A549 treated with GW870086 at 1 μM for 4 hours (cell line): ENCODE data around the gene ZNF850. TPM values are rescaled to one million over a fixed set of nuclear protein-coding genes. Genes with fewer than 3 reads are reported as not detected.

Source experiments
- total RNA-seq: library from RNA; stranded (reverse); fragments of 200-300 nt; extraction: Qiagen RNA extraction; gene quantifications from 5 replicates; pipeline ENCODE4 v1.2.3, GENCODE V29; 2022; ENCODE audit warnings: low read depth

ZNF850 gene
- 0.27 to 1.0 TPM (median 0.47 TPM) in 5 replicates for total RNA-seq

DNA sequence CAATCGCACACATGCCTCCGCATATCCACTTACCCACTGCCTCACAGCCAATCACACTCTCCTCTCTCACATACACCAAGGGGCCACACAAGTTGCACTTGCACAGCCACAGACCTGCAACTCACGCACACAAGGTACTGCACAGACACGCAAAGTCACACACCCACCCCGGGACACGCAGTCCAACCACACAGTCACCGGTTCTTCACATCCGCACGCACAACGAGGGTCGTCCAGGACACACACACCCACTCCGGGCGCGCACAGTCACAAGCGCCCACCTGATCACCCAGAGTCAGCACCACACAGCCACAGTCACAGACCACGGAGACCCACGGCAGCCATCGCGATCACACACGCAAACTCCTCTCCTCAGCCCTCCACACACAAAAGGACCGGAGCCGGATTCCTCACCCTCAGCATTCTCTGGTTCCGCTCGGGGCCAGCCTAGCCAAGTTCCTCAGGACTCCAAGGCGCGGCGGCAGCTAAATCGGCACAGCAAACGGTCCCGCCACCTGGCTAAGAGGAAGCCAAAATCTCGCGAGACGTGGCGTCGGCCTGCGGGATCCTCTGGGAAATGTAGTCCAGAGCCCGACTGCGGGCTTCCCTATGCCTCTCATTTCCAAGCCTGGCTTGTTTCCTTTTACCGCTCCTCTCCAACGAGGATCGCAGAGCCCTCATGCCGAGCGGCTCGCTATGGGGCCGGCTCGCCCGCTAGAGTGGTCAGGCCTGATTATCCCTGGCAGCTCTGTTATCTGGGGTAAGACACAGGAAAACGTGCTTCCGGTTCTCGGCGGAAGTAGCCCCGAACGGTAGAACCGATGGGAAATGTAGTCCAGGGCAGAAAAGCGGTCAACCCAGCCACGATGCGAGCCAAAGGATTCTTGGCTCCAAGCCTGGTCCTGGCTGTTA is at the start of gene ZNF850:
ZNF850 (minus strand) TSS at position 497 of the 912 bp plus-strand sequence. CDS start 10,201 bp downstream, outside the sequence.

DNA sequence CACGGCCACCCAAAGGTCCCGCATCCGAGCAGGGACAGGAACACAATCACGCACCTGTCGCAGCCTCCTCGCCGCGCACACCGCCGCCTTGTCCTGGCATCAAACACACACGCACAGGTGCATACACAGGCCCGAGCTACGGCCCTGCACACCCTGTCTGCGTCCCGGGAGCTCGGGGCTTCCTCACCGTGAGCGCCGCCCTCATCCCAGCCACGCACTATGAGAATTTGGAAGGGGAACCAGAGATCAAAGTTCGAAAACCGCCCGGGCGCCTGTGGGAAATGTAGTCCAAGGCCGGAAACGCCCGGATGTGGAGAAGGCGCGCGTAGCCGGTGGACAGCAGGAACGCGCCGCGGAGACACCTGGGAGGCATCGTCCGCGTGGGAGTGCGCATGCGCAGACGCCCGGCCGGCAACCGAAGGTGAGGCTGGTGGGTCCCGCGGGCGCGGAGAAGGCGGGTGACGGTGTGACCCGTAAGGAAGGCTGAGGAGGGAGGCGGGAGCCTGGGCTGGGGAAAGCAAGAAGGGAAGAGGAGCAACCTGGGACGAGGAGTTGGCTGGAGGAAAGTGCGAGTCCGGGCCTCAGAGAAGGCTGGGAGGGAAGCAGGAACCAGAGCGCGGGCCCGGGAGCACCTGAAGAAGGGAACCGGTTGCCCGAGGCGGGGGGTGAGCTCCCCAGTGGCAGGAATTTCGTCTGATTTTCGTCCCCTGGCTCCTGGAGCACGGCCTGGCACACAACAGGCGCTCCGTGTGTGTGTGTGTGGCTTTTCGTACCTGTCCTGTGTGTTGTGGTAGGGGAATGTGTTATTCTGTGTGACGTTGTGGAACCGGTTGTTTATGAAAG is 85.2 kb downstream of the ZNF850 start, which contains the start of gene ZNF567:
ZNF567 (plus strand) TSS at position 399 of the 843 bp plus-strand sequence. CDS start 7,256 bp downstream, outside the sequence.

Other genes with a start within 250 kb of the ZNF850 start
- 6.3 to 14.2 TPM (median 8.1 TPM) in 5 replicates for gene ZNF260, start 244.5 kb downstream of the ZNF850 start, total RNA-seq
- gene ZNF529, start 199.5 kb downstream of the ZNF850 start, total RNA-seq, result 1.8 to 3.3 TPM (median 2.6 TPM) in 5 replicates
- gene ZNF382, start 167.5 kb downstream of the ZNF850 start, total RNA-seq, result 0.03 to 0.10 TPM (median 0.07 TPM) in 3 of 5 replicates, not detected in the others
- gene ZNF461, start 106.0 kb downstream of the ZNF850 start, total RNA-seq, result 4.9 to 8.0 TPM (median 7.5 TPM) in 5 replicates
- 7.2 to 10.2 TPM (median 9.6 TPM) in 5 replicates for gene ZNF567, start 85.2 kb downstream of the ZNF850 start, total RNA-seq
- 0.13 to 0.47 TPM (median 0.31 TPM) in 4 of 5 replicates, not detected in the other for gene ZNF790, start 65.6 kb upstream of the ZNF850 start, total RNA-seq
- gene ZNF345, start 78.1 kb upstream of the ZNF850 start, total RNA-seq, result 0.10 to 0.36 TPM (median 0.34 TPM) in 3 of 5 replicates, not detected in the others
- gene ZNF829, start 143.5 kb upstream of the ZNF850 start, total RNA-seq, result 0.23 to 0.57 TPM (median 0.37 TPM) in 5 replicates
- gene ZNF568, start 143.5 kb upstream of the ZNF850 start, total RNA-seq, result 0.76 to 1.1 TPM (median 0.97 TPM) in 5 replicates